ENCODE data around the gene ABCC3.

DNA sequence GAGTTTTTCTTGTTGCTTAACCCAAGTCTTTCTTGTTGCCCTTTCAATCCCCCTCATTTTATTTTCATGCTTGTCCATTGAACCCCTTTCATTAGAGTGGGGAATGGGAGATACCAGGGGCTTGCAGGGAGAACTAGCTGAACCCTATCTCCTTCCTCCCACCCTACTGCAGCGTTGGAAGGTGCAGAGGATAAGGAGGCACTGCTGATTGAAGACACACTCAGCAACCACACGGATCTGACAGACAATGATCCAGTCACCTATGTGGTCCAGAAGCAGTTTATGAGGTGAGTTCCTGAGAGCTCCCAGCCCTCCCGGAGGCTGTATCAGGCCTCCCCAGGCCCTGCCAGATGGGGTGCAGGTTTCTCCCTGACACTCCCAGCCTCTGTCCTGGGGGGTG is 40.5 kb downstream of the ABCC3 start:
- no peak for TF ChIP-seq ZBTB9 (CRISPR knock-in tag; IDR thresholded peaks at IDR 0.05)
- TF ChIP-seq BCLAF1 (IDR thresholded peaks at IDR 0.05; ENCODE audit: borderline replicate concordance in 1 of 2, control insufficient read depth in 1 of 2, low read depth in 2 of 2, low read length in 1 of 2): no peak
- no peak for TF ChIP-seq HLTF (IDR thresholded peaks at IDR 0.05)
- TF ChIP-seq EZH2 (IDR thresholded peaks at IDR 0.05; ENCODE audit: borderline replicate concordance, low read depth, low read length): no peak
- TF ChIP-seq, protein P1, sequence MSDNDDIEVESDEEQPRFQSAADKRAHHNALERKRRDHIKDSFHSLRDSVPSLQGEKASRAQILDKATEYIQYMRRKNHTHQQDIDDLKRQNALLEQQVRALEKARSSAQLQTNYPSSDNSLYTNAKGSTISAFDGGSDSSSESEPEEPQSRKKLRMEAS (CRISPR knock-in tag; IDR thresholded peaks at IDR 0.05): no peak
- TF ChIP-seq ZBTB26 (CRISPR knock-in tag; IDR thresholded peaks at IDR 0.05): no peak
- no peak for TF ChIP-seq ZNF561 (CRISPR knock-in tag; conservative IDR thresholded peaks at IDR 0.05)
- no peak for TF ChIP-seq MYC (IDR thresholded peaks at IDR 0.05; ENCODE audit: low read depth, low read length)
- TF ChIP-seq MYC (CRISPR knock-in tag; IDR thresholded peaks at IDR 0.05; ENCODE audit: borderline replicate concordance, low read depth): no peak
- no peak for TF ChIP-seq POLR2A (conservative IDR thresholded peaks at IDR 0.05)
- no peak for TF ChIP-seq ZNF232 (CRISPR knock-in tag; IDR thresholded peaks at IDR 0.05)
- no peak for TF ChIP-seq EP300 (IDR thresholded peaks at IDR 0.05; ENCODE audit: low read length)
